H54 (cell line): Measurements from ENCODE around the gene ALKBH8.
"Not testable (repeated sequence)": the region's sequence is repeated elsewhere in the genome, so short reads cannot be mapped to it uniquely, and the experiment has no call there.

Source experiments
- DNase-seq: peaks from one replicate; pipeline ENCODE4 v3.0.0; 2011; ENCODE audit warnings: low spot score, mixed read lengths; ENCODE audit not compliant: insufficient read length
- FAIRE-seq: peaks from 3 replicates; lab custom pipeline; 2011; peaks lifted over from hg19 to GRCh38; lab: Jason Lieb, UNC
- POLR2A ChIP-seq: IDR thresholded peaks from 2 replicates; pipeline ENCODE4 v1.6.1; 2011; ENCODE audit warnings: low read depth, mild to moderate bottlenecking, low read length

The ALKBH8 gene

GRCh38 chr11:107591378-107592230, 26.1 kb upstream of the ALKBH8 start:
- no peak for DNase-seq
- no peak for TF ChIP-seq POLR2A
- no peak for FAIRE-seq

GRCh38 chr11:107590460-107591377, 25.2 kb upstream of the ALKBH8 start, which contains the start of gene ELMOD1:
Gene ELMOD1, plus strand, starts transcription at chr11:107591147. Its CDS starts 27,043 bp downstream, at chr11:107618190.
- TF ChIP-seq POLR2A = no peak
- peak; percentile 40 for DNase-seq
- FAIRE-seq = no peak

DNA sequence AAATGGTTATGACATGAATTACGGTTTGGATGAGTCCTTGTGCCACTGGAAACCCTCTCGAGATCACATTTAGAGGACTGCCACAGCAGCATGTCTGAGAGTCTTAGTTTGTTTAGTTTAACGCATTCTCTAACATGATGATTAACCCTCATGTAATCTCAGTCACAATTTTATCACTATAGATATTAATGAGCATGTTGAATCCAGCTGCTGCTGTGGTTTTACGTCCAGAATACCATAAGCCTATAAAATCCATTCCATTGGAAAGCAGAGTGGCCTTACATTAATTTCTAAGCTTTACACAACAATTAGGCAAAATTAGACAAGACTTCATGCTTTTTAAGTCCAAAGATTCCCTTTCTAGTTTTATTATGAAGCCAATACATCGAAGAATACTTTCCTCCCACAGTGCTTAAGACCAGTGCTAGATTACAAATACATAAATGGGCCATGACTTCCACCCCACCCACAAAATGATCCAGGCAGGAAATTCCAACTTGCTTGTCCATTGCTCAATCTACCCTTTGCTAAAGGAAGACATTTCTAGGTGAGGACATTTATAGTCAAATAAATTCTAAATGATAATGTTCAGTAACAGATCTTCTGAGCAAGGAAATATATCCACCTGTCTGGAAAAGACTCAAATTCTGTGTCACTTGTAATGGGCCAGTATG, 21.9 kb upstream of the ALKBH8 start:
- no peak for FAIRE-seq
- no peak for TF ChIP-seq POLR2A
- no peak for DNase-seq

GRCh38 chr11:107583629-107584195, 18.2 kb upstream of the ALKBH8 start:
- FAIRE-seq (peak; percentile 15), DNase-seq (no peak)
- TF ChIP-seq POLR2A = no peak

DNA sequence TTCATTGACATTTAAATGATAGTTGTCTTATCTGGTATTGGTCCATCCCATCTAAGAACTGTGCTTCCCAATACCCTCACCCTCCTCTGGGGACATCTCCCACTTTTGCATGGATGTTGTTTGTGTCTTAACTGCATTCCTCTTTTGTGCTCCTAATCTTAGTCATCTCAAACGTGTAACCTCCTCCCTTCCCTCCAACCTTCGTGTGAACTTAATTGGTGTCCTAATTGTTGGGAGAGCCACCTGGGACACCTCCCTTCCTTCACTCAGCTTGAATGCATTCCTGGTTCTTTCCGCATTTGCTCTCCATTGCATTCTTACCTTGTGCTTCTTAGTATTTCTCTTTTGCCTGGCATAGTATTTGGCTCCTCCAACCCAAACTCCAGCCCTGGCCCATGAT, 15.6 kb upstream of the ALKBH8 start:
- no peak for TF ChIP-seq POLR2A
- FAIRE-seq = no peak
- no peak for DNase-seq

DNA sequence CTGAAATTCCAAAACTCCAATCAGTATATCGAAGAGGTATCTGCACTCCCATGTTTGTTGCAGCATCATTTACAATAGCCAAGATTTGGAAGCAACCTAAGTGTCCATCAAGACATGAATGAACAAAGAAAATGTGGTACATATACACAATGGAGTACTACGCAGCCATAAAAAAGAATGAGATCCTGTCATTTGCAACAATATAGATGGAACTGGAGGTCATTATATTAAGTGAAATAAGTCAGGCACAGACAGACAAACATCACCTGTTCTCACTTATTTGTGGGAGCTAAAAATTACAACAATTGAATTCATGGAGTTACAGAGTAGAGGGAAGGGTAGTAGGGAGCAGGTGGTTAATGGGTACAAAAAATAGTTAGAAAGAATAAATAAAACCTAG, 13.6 kb upstream of the ALKBH8 start:
- FAIRE-seq, DNase-seq: not testable (repeated sequence)

- TF ChIP-seq POLR2A = no peak
- FAIRE-seq (no peak), DNase-seq (no peak)
These were observed 11.8 kb upstream of the ALKBH8 start for GRCh38 chr11:107577346-107577711.

DNA sequence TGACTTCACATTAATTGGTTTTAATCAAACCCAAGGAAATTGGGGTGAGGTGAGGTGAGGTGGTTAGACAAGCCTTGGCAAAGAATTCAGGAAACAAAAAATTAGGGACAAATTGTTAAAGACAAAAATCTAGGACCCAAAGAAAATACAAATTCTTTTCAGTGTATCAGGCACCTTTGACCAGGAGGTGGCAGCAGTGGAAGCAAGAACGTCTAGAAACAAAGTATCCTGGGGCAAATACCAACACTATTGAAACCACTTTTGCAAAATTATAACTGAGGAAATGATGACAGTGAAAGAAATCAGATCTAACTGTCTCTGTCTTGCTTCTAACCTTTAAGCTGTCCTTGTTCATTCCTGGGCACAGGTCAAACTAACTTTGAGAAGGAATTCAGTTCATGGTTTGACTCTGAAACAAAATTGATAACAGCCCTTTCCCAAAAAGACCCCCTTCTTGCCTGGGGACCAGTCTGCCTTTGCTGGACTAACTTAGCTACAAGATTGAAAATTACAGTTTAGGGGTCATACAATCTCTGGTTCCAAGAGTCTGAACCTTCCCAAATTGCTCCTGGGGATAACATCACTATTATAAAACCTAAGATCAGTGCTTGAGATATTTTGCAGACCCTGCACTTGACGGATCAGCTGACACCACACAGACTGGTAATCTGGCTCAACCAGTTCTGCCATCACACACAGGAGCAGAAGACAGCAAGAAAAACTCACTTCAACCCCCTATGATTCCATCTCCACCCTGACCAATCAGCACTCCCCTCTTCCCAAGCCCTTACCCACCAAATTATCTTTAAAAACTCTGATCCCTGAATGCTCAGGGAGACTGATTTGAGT, 11.2 kb upstream of the ALKBH8 start:
- not testable (repeated sequence) for FAIRE-seq, DNase-seq

- no peak for TF ChIP-seq POLR2A
- FAIRE-seq = no peak
- DNase-seq = no peak
These were observed 7.9 kb upstream of the ALKBH8 start for GRCh38 chr11:107573438-107573837.

- DNase-seq (no peak), FAIRE-seq (no peak)
These were observed 4.5 kb upstream of the ALKBH8 start for GRCh38 chr11:107570015-107570414.

DNA sequence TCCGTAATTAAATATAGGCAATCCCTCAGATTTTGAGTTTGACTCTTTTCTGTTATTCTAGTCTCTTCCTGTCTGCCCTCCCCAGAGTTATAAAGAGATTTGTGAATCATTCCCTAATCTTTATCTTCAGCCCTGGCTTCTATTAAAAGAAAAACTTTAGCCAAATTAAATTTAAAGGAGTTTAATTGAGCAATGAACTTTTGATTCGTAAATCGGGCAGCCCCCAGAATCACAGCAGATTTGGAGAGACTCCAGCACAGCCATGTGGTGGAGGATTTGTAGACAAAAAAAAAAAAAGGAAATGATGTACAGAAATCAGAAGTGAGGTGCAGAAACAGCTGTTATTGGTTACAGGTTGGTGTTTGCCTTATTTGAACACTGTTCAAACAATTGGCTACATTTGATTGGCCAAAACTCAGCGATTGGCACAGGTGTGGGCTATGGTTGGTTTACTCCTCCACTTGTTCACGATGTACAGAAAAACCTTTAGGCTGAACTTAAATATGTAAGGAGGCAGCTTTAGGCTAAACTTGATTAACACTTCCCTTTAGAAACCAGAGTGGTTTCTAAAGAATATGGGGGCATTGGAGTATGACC, 2.3 kb upstream of the ALKBH8 start:
- FAIRE-seq = no peak
- no peak for DNase-seq
- TF ChIP-seq POLR2A = no peak

More at GRCh38 chr11:107570015-107570414, 4.5 kb upstream of the ALKBH8 start:
- no peak for TF ChIP-seq POLR2A

- no peak for TF ChIP-seq POLR2A
- DNase-seq (no peak), FAIRE-seq (no peak)
These were observed 1.0 kb upstream of the ALKBH8 start for GRCh38 chr11:107566569-107566968.

- FAIRE-seq, DNase-seq: not testable (repeated sequence)
These were observed 493 bp upstream of the ALKBH8 start for GRCh38 chr11:107565955-107566501.
